Right lobe of liver (tissue), 6 donors: ENCODE results near the gene ALDOA. TPM values are rescaled to one million over a fixed set of nuclear protein-coding genes. Genes with fewer than 3 reads are reported as not detected.

Experiments used
- ATAC-seq, 4 donors: fragments of 200-7000 bp; cut with Tn5 transposase; one replicate each; pipeline ENCODE4 v1.9.1; 2020; ENCODE audit warnings: mild to moderate bottlenecking in 4 of 4, moderate library complexity in 4 of 4
- DNase-seq, 3 donors: peaks; one replicate each; pipeline ENCODE4 v3.0.0-alpha.2; 2020
- H3K27ac ChIP-seq, 3 donors: fragments of 200-600 bp; one replicate each; pipeline ENCODE4 v1.8.0; 2022
- H3K27me3 ChIP-seq, 2 donors: fragments of 200-600 bp; one replicate each; pipeline ENCODE4 v1.8.0; 2022
- H3K36me3 ChIP-seq, 4 donors: fragments of 200-600 bp; sonication (generic) in 1 of 4; one replicate each; pipeline versions ENCODE4 v1.5.1 to v1.8.0; 2017 to 2022; ENCODE audit warnings: control low read depth in 1 of 4
- H3K4me1 ChIP-seq, 4 donors: fragments of 200-600 bp; sonication (generic) in 1 of 4; one replicate each; pipeline versions ENCODE4 v1.5.1 to v1.8.0; 2017 to 2022; ENCODE audit warnings: control low read depth in 1 of 4
- H3K4me3 ChIP-seq, 3 donors: fragments of 200-600 bp; one replicate each; pipeline ENCODE4 v1.8.0; 2022
- H3K9me3 ChIP-seq, 4 donors: fragments of 200-600 bp; sonication (generic) in 1 of 4; one replicate each; pipeline versions ENCODE4 v1.5.1 to v1.8.0; 2017 to 2022; ENCODE audit warnings: control low read depth in 1 of 4
- CTCF ChIP-seq, 4 donors: fragments of 200-600 bp in 3 of 4; fragments of 450-650 bp in 1 of 4; IDR thresholded peaks; one replicate each; pipeline versions ENCODE4 v1.5.1 to v1.8.0; 2016 to 2022; ENCODE audit warnings: antibody characterized with exemption in 4 of 4, mild to moderate bottlenecking in 2 of 4
- POLR2A ChIP-seq: fragments of 450-650 bp; IDR thresholded peaks from one replicate; pipeline ENCODE4 v1.6.1; 2017; ENCODE audit warnings: antibody characterized with exemption, mild to moderate bottlenecking
- WGBS: methylation state at CpG from one replicate; pipeline ENCODE4 v1.1.6; 2018; ENCODE audit warnings: low coverage, low lambda C conversion rate; ENCODE audit not compliant: insufficient coverage; ENCODE audit errors: missing lambda C conversion rate; 5-methylcytosine and 5-hydroxymethylcytosine counted together
- intact Hi-C, 2 donors: fragments of 100-400 bp; cut with DNase I; formaldehyde crosslinking; loops; one replicate each; pipeline versions ENCODE4 v1.11.2 to v1.14.1; 2022
- total RNA-seq, 6 experiments: library from RNA; depleted of rRNA in 2 of 6; stranded (reverse); fragments of >200 nt in 2 of 6; fragmentation: NEBNext Ultra II Directional in 3 of 6; extraction: Animal tissue kit (Norgen Biotek cat#: 25700) in 3 of 6; gene quantifications; one replicate each; pipeline versions ENCODE4 v1.1.0 to v1.2.4, GENCODE V29; 2016 to 2023
- donor health status: DM: no; HTN: yes; CAD: no.
- donor health status: DM: no; HTN: no; CAD: no.
- donor health status: DM: no; HTN: no; CAD: no.
- donor health status: DM: no; HTN: yes; CAD: no.
- donor health status: DM: no; HTN: yes; CAD: no.

ALDOA gene
- total RNA-seq, 6 experiments from 2014 or later, result 113 to 580 (median 345) TPM

GRCh38 chr16:30065943-30066760 lies 592 bp downstream of the ALDOA start:
- ATAC-seq (peak in 3 of 4 donors; percentile 0 to 2 (median 1)), DNase-seq (peak in 2 of 3 donors; percentile 59 to 60)
- H3K27ac ChIP-seq, result peak overlapping the region; percentile 93 to 100 (median 99)
- H3K27me3 ChIP-seq, result no peaks in the 10 kb centered on the region
- intact Hi-C loops, result no loop called here
- peaks cover 10 to 41% (median 25%) of the 10 kb centered on the region in 4 donors for H3K36me3 ChIP-seq
- under 1% methylated on average over 13 of the region's 44 CpGs for WGBS
- peaks cover 0 to 35% (median 7%) of the 10 kb centered on the region in 4 donors for H3K4me1 ChIP-seq
- H3K9me3 ChIP-seq, result no peaks in the 10 kb centered on the region
- H3K4me3 ChIP-seq, result peak overlapping the region; percentile 92 to 97 (median 94)
- no peak for TF ChIP-seq CTCF (IDR thresholded peaks at IDR 0.05)
- no peak for TF ChIP-seq POLR2A

GRCh38 chr16:30066761-30067583 lies 1.4 kb downstream of the ALDOA start:
- DNase-seq, result peak; percentile 54 to 66 (median 60)
- no peaks in the 10 kb centered on the region for H3K9me3 ChIP-seq
- no peak for ATAC-seq
- H3K27me3 ChIP-seq, result no peaks in the 10 kb centered on the region
- peaks cover 0 to 43% (median 7%) of the 10 kb centered on the region in 4 donors for H3K4me1 ChIP-seq
- H3K36me3 ChIP-seq, result peaks cover 15 to 49% (median 29%) of the 10 kb centered on the region in 4 donors
- H3K4me3 ChIP-seq, result peak overlapping the region; percentile 92 to 97 (median 94)
- TF ChIP-seq CTCF (IDR thresholded peaks at IDR 0.05) (no peak), POLR2A (no peak)
- H3K27ac ChIP-seq, result peak overlapping the region; percentile 93 to 100 (median 99)
- WGBS, result 20% methylated on average over 8 of the region's 21 CpGs
- intact Hi-C loops, result no loop called here

- WGBS, result 74% methylated on average over 3 of the region's 6 CpGs
Measured at GRCh38 chr16:30067584-30067916, 2.0 kb downstream of the ALDOA start.

More at GRCh38 chr16:30067584-30067916, 2.0 kb downstream of the ALDOA start:
- TF ChIP-seq POLR2A (no peak), CTCF (IDR thresholded peaks at IDR 0.05) (no peak)
- Histone ChIP-seq H3K36me3 (peaks cover 15 to 53% (median 31%) of the 10 kb centered on the region in 4 donors), H3K4me3 (peak overlapping the region; percentile 92 to 97 (median 94)), H3K9me3 (no peaks in the 10 kb centered on the region), H3K27ac (no peak overlapping the region), H3K27me3 (no peaks in the 10 kb centered on the region), H3K4me1 (peaks cover 0 to 45% (median 7%) of the 10 kb centered on the region in 4 donors)
- DNase-seq, result no peak
- no peak for ATAC-seq
- intact Hi-C loops, result no loop called here
